NCI-H2029 (cell line): Measurements from ENCODE around the gene ZNF30.
A peak's percentile ranks its signal among the peaks of the same experiment; 100 is the strongest.
"Not testable (repeated sequence)": the region's sequence is repeated elsewhere in the genome, so short reads cannot be mapped to it uniquely, and the experiment has no call there.

ENCODE experiments used
- DNase-seq: peaks from one replicate; lab custom pipeline; 2025; lab: John Stamatoyannopoulos, UW

The ZNF30 gene

DNA sequence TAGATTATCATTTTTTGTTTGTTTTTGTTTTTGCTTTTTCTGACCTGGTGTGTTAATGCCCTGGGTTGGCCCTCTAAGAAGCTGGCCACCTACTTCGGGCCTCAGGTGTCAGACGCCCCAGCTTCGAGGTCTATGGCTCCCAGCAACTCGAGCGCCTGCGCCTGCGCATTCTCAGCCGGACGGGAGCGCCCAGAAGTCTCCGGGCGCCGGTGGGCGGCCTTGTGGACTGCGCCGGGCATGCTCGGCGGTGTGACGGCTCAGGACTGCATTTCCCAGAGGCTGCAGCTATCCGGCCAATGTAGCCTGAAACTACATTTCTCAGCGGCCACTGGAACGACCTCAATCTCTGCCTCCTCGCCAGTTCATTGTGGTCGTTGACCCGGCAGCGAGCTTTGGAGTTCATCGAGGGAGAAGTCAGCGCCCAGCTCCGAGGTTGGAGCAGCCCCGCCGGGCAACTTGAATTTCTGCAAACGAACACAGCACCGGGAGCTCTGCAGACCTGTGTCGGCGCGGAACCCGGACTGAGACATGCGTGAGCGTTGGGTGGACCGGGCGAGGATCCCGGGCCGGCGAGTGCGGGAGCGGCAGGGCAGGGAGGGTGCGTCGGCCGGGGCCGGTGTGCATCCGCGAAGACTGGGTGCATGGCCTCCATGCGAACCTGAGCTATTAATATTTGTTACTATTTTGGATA is at the start of gene ZNF30:
TSS of gene ZNF30 (plus strand) at position 219 of the 691 bp plus-strand sequence. CDS start 3,045 bp downstream, outside the sequence.
- peak; percentile 87 for DNase-seq

DNA sequence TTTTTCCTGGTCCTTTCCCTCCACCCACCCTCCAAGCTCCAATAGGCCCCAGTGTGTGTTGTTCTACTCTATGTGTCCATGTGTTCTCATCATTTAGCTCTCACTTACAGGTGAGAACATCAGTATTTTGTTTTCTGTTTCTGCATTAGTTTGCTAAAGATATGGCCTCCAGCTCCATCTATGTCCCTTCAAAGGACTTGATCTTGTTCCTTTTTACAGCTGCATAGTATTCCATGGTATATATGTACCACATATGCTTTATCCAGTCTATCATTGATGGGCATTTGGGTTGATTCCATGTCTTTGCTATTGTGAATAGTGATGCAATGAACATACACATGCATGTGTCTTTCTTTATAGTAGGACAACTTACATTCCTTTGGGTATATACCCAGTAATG is 47.1 kb upstream of the ZNF30 start:
- DNase-seq: no peak

- DNase-seq: no peak
Observed at GRCh38 chr19:34880034-34880433, 46.7 kb upstream of the ZNF30 start.

- DNase-seq: no peak
Observed at GRCh38 chr19:34881982-34882381, 44.7 kb upstream of the ZNF30 start.

DNA sequence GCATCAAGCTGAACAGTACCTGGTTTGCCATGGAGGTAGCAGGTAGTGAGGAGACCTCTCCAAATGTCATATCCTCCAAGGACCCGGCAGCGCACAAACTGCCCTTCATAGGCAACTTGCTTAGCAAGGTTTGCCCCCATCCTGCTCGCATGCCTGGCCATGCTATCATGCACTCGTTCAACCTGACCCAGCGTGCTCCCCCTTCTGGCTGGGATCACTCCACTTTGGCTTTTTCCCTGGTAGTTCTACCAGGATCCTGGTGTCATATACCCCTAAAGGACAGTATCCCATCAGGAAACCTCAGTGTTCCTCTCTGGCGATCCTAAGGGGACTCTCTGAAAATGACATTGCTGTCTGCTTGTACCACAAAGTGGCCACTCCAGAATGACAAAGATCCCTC is 38.6 kb upstream of the ZNF30 start:
- DNase-seq: no peak

DNA sequence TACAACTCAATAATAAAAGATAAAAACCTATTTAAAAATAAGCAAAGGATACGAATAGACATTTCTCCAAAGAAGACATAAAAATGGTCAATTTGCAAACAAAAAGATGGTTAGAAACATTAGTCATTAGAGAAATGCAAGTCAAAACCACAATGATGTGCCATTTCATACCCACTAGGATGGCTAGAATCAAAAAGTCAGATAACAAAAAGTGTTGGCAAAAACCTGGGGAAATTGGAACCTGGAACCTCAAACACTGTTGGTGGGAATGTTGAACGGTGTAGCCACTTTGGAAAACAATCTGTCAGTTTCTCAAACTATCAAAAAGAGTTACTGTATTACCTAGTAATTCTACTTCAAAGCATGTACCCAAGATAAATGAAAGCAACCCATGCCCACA is 26.5 kb upstream of the ZNF30 start:
- no peak for DNase-seq

DNA sequence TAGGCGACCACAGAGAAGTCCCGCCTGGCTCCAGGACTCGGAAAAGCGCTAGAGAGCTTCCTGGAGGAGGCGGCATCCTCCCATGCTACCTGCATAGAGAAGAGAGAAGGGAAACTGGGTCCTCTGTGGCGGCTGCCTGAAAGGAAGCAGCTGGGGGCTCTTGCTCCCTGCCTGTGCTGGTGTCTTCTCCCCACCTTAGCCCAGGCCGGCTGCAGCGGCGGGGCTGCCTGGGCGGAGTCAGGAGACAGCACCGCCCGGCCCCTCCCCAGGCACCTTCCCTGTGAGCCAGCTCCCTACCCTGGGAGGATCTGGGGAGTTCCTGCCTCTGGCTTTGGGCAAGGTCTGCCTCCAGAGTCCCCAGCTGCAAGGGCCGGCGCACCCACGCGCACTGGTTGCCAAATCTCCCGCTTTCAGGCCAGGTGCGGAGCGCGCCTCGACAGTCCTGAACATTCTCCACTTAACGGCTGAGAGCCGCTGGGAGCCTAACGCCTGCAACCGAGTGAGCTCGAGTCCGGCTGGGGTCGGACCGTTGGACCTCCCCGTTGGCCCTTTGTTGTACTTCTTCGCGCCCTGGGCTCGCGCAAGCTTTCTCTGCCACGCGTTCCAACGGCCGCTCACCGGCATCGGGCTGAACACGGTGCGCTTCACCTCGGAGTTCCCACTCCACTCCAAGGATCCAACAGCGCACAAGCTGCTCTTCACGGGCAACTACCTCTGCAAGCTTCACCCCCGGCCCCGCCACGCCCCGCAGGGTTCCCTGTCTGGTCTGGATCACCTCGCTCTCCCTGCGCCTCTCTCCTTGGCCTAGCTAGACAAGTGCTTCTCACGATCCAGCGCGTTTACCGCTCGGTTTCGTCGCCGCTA is 21.8 kb upstream of the ZNF30 start:
- DNase-seq: no peak

DNA sequence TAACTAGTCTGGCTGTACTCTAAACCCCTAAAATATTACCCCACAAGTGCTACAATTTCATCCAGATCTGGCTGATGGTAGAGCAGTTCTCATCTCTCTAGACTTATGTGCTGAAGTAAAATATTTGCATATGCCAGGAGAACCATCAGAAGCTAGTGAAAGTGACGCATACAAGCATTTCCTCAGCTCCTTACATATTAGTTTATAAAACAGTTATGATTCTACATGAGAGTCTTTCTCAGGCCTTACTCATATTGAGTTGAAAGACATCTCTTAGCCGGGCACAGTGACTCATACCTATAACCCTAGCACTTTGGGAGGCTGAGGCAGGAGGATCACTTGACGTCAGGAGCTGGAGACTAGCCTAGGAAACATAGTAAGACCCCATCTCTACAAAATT is 15.9 kb upstream of the ZNF30 start:
- no peak for DNase-seq

- not testable (repeated sequence) for DNase-seq
Observed at GRCh38 chr19:34917144-34917543, 9.6 kb upstream of the ZNF30 start.

DNA sequence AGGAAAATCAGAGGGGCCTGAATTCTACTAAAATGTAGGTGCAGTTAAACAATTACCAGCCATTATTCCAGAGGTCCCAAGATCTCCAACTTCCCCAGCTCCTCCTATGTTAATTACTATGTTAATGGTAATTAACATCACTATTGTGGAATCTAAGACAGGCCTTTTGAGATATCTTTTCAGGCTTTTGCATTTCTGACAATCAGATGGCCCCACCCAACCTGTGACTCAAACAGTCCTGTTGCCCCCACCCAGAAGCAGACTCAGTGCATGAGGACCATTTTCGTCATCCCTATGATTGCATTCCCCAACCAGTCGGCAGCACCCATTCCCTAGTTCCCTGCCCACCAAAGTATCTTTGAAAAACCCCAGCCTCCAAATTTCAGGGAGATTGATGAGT is 8.5 kb upstream of the ZNF30 start:
- no peak for DNase-seq

- peak; percentile 50 for DNase-seq
Observed at GRCh38 chr19:34920090-34920786, 6.5 kb upstream of the ZNF30 start.

DNA sequence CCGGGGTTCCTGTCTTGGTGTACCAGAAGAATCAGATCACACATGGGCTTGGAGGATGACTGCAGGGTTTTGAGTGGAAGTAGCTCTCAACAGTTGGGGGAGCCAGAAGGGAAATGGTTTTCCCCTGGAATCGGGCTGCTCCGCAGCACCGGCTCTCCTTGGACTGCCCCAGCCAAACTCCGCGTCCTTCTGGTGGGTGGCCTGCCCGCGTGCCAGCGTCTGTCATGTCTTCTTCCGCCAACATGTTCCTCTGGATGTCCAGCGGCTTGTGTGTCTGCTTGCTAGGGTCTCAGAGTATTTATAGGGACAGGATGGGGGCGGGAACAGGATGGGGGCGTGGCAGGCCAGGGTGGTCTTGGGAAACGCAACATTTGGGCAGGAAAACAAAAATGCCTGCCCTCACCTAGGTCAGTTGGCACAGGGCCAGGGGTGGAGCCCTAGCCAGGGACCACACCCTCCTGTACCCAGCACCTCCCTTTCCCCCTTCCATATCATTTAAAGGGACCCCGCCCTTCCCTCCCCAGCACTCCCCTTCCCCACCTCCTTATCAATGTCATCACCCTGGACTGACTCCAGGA is 1.3 kb upstream of the ZNF30 start:
- DNase-seq: no peak

- no peak for DNase-seq
Observed at GRCh38 chr19:34926361-34926684, 380 bp upstream of the ZNF30 start.

- DNase-seq: no peak
Observed at GRCh38 chr19:34932494-34932893, 5.8 kb downstream of the ZNF30 start.

DNA sequence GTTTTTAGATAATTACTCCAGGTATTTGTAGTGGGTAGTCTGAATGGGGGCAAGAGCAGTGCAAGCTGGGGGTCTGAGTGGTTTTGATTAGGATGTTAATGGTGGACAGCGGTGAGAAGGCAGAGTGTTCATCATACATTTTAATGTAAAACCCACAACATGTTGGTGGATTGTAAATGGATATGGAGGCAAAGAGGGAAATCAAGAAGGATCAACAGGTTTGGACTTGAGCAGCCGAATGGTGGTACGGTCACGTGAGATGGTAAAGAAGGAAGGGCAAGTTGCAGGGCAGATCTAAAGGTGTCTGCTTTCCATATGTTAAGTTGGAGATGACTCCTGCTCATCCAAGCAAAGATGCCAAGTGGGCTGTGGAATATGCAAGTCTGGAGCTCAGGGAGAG is 9.5 kb downstream of the ZNF30 start:
- DNase-seq: no peak

GRCh38 chr19:34938886-34939285 is 12.2 kb downstream of the ZNF30 start:
- no peak for DNase-seq

GRCh38 chr19:34943861-34944573 is 17.3 kb downstream of the ZNF30 start:
- DNase-seq: no peak

GRCh38 chr19:34953092-34953491 is 26.4 kb downstream of the ZNF30 start:
- DNase-seq: no peak

GRCh38 chr19:34957830-34958751 is 31.4 kb downstream of the ZNF30 start:
- no peak for DNase-seq

- no peak for DNase-seq
Observed at GRCh38 chr19:34959021-34959420, 32.3 kb downstream of the ZNF30 start.
